ENCODE results near the gene KLRD1.
"Not testable (repeated sequence)": the region's sequence is repeated elsewhere in the genome, so short reads cannot be mapped to it uniquely, and the experiment has no call there.

GRCh38 chr12:10351457-10351856 is 43.8 kb downstream of the KLRD1 start:
- not testable (repeated sequence) for TF ChIP-seq CTCF, POLR2A (IDR thresholded peaks at IDR 0.05)
